ENCODE results near the gene NFS1.

The NFS1 gene

DNA sequence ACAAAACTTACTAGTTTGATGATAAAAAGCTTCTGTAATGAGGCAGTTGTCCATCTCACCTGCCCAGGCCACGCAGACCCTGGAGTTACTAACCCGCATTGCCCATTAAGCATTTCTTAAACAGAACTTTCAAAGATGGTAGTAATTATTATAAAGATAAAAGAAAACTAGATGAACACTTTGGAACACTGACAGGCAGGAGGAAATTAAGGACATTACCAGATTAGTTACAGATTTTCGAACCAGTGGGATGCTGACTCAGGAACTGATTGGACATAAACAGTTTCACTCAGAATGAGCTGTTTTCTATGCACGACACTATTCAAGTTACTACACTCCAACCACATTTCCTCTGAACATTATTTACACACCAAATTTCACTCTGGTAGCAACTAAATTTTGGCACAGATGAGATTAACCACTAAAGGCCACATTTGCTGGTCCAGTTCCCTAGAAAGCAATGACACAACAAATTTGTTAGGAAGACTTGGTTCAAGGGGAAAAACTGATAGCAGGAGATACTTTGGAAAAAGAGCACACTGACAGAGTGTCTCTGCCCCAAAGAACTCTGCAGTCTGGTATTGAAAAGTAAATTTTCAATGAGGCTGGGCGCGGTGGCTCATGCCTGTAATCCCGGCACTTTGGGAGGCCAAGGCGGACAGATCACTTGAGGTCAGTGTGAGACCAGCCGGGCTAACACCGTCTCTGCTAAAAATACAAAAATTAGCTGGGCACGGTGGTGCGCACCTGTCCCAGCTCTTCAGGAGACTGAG is 3.1 kb upstream of the NFS1 start:
- H3K9me3 ChIP-seq, result no peaks in the 10 kb centered on the region
- H3K4me1 ChIP-seq (ENCODE audit: control insufficient read depth in 1 of 2, insufficient read depth in 1 of 2, low read depth in 1 of 2, low read length in 1 of 2), result peaks cover 19 to 24% of the 10 kb centered on the region in 2 experiments
- no peak overlapping the region for H3K4me3 ChIP-seq (ENCODE audit: low read depth in 1 of 2, low read length in 1 of 2)
- H3K27ac ChIP-seq, result peak overlapping the region; percentile 35
- TF ChIP-seq, protein P1, sequence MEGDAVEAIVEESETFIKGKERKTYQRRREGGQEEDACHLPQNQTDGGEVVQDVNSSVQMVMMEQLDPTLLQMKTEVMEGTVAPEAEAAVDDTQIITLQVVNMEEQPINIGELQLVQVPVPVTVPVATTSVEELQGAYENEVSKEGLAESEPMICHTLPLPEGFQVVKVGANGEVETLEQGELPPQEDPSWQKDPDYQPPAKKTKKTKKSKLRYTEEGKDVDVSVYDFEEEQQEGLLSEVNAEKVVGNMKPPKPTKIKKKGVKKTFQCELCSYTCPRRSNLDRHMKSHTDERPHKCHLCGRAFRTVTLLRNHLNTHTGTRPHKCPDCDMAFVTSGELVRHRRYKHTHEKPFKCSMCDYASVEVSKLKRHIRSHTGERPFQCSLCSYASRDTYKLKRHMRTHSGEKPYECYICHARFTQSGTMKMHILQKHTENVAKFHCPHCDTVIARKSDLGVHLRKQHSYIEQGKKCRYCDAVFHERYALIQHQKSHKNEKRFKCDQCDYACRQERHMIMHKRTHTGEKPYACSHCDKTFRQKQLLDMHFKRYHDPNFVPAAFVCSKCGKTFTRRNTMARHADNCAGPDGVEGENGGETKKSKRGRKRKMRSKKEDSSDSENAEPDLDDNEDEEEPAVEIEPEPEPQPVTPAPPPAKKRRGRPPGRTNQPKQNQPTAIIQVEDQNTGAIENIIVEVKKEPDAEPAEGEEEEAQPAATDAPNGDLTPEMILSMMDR (IDR thresholded peaks at IDR 0.05), result no peak
- H3K27me3 ChIP-seq, result no peaks in the 10 kb centered on the region
- peaks cover 69% of the 10 kb centered on the region for H3K36me3 ChIP-seq

GRCh38 chr20:35700625-35701148 is 1.5 kb upstream of the NFS1 start:
- no peak overlapping the region for H3K4me3 ChIP-seq (ENCODE audit: low read depth in 1 of 2, low read length in 1 of 2)
- H3K9me3 ChIP-seq, result no peaks in the 10 kb centered on the region
- H3K36me3 ChIP-seq, result peaks cover 62% of the 10 kb centered on the region
- TF ChIP-seq, protein P1 (IDR thresholded peaks at IDR 0.05), result no peak
- H3K4me1 ChIP-seq (ENCODE audit: control insufficient read depth in 1 of 2, insufficient read depth in 1 of 2, low read depth in 1 of 2, low read length in 1 of 2), result peaks cover 19 to 24% of the 10 kb centered on the region in 2 experiments
- H3K27me3 ChIP-seq, result no peaks in the 10 kb centered on the region
- H3K27ac ChIP-seq, result peak overlapping the region; percentile 85

DNA sequence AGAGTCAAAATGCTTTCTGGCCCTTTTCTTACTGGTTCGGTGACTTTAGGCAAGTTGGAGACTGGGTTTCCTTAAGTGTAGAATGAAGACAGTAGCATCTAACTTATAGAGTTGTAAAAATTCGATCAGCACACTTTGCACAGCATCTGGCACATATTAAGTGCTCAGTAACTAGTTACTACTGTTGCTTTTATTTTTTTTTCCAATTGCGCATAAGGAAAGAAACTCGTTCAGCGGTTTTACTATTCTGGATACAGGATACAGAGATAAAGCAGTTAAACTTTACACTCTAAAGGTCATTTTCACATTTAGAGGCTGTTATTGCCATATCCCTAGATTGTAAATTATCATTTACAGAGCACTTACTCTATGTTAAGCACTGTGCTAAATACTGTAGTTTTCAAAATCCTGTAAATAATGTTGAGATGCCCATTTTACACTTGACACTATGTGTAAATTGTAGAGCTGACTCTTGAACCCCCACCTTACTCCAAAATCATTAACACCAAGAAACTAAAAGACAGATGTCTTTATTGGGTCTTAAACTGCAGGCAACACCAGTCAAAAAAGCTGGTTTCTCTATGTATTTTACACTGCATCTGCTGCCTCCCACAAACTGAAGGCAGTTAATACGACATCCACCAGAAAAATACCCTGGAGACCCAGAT is 939 bp upstream of the NFS1 start:
- Histone ChIP-seq H3K9me3 (no peaks in the 10 kb centered on the region), H3K4me1 (ENCODE audit: control insufficient read depth in 1 of 2, insufficient read depth in 1 of 2, low read depth in 1 of 2, low read length in 1 of 2) (peaks cover 19 to 24% of the 10 kb centered on the region in 2 experiments), H3K27ac (peak overlapping the region; percentile 85), H3K4me3 (ENCODE audit: low read depth in 1 of 2, low read length in 1 of 2) (peak overlapping the region; percentile 75 to 87), H3K36me3 (peaks cover 59% of the 10 kb centered on the region), H3K27me3 (no peaks in the 10 kb centered on the region)
- TF ChIP-seq, protein P1 (IDR thresholded peaks at IDR 0.05), result no peak

DNA sequence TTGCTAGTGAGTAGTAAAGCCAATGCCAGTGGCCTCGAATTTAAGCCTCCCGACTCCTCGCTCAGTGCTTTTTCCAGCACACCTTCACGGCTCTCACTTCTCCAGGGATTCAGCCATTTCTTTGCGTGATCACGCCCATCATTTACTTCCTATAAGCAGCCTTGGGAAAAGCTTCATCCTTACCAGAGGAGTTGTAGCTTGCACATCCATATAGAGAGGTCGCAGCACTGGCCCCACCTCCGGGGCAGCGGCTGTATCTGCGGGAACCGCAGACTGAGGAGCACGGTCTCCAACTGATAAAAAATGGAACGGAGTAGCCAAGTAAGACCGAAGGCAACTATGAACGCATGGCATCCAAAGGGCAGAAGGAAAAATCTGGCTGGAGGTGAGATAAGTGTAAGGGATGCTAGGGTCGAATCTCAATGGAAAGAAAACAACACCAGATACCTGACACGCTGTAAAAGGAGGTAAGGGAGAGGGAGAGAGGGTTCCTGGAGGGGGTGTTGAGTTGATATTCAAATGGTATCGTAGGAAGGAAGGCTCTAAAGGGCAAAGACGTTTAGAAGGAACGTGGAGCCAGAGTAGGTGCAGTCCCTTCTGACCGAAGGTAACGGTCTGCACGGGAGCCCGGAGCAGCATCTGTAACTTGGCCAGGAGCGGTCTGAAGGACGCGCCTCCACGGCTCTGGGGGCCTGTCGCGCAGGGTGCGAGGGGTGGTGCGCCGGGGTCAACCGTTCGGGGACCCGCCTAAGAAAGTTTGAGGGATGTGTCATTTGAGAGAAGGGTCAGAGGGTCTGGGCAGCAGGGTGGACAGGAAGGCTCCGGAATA is 640 bp downstream of the NFS1 start:
- H3K9me3 ChIP-seq, result no peaks in the 10 kb centered on the region
- peak overlapping the region; percentile 85 for H3K27ac ChIP-seq
- peak overlapping the region; percentile 75 to 87 for H3K4me3 ChIP-seq (ENCODE audit: low read depth in 1 of 2, low read length in 1 of 2)
- H3K36me3 ChIP-seq, result peaks cover 52% of the 10 kb centered on the region
- TF ChIP-seq, protein P1 (IDR thresholded peaks at IDR 0.05), result no peak
- peaks cover 19 to 24% of the 10 kb centered on the region in 2 experiments for H3K4me1 ChIP-seq (ENCODE audit: control insufficient read depth in 1 of 2, insufficient read depth in 1 of 2, low read depth in 1 of 2, low read length in 1 of 2)
- H3K27me3 ChIP-seq, result no peaks in the 10 kb centered on the region

- H3K9me3 ChIP-seq, result no peaks in the 10 kb centered on the region
- H3K27ac ChIP-seq, result peak overlapping the region; percentile 85
- H3K36me3 ChIP-seq, result peaks cover 49% of the 10 kb centered on the region
- H3K4me1 ChIP-seq (ENCODE audit: control insufficient read depth in 1 of 2, insufficient read depth in 1 of 2, low read depth in 1 of 2, low read length in 1 of 2), result peaks cover 19 to 24% of the 10 kb centered on the region in 2 experiments
- H3K27me3 ChIP-seq, result no peaks in the 10 kb centered on the region
- TF ChIP-seq, protein P1 (IDR thresholded peaks at IDR 0.05), result no peak
- H3K4me3 ChIP-seq (ENCODE audit: low read depth in 1 of 2, low read length in 1 of 2), result peak overlapping the region; percentile 75 to 87
Observed at GRCh38 chr20:35697696-35698297, 1.4 kb downstream of the NFS1 start.

Data from neutrophil (primary cell).